ENCODE results near the gene CDK5RAP2.

GRCh38 chr9:120392245-120392644 is 187.7 kb downstream of the CDK5RAP2 start:
- TF ChIP-seq CTCF (IDR thresholded peaks at IDR 0.05; ENCODE audit: low read depth, low read length): no peak
- no peak for TF ChIP-seq EZH2phosphoT487 (IDR thresholded peaks at IDR 0.05; ENCODE audit: low read depth)
